A549 (cell line): ENCODE data around the gene GOLGA6C. TPM values are rescaled to one million over a fixed set of nuclear protein-coding genes. Genes with fewer than 3 reads are reported as not detected.

Experiments used
- ATAC-seq, 2 experiments: fragments of 200-7000 bp in 1 of 2; fragments of >200 bp in 1 of 2; cut with Nextera tagmentation in 1 of 2; cut with Tn5 transposase in 1 of 2; 3 replicates each; pipeline versions ENCODE4 v1.8.0 to v1.9.1; 2018 to 2020; ENCODE audit warnings: mild to moderate bottlenecking in 1 of 2, moderate library complexity in 1 of 2
- CTCF ChIA-PET: fragments of 300-600 bp; sonication (Branson Sonifier 250); formaldehyde crosslinking; extraction: SDS; loops from one replicate; lab custom pipeline; 2021; ENCODE audit warnings: antibody characterized with exemption, inconsistent platforms; lab: Yijun Ruan, JAX
- POLR2A ChIA-PET: fragments of 350-600 bp; formaldehyde crosslinking; extraction: SDS; loops from one replicate; lab custom pipeline; 2021; ENCODE audit warnings: antibody characterized with exemption, inconsistent platforms; lab: Yijun Ruan, JAX
- DNase-seq, 2 experiments: peaks; one replicate each; pipeline versions ENCODE4 v3.0.0 to v3.0.0-alpha.2; 2011 to 2016; ENCODE audit warnings: low read depth in 1 of 2, low spot score in 1 of 2
- FAIRE-seq: peaks from 2 replicates; lab custom pipeline; 2011; peaks lifted over from hg19 to GRCh38; lab: Jason Lieb, UNC
- H3K27ac ChIP-seq, 2 experiments: fragments of >200 bp; sonication (Bioruptor Twin); formaldehyde crosslinking; 3 replicates each; pipeline ENCODE4 v1.5.1; 2016 to 2017
- H3K4me1 ChIP-seq: fragments of >200 bp; sonication (Bioruptor Twin); formaldehyde crosslinking; 3 replicates; pipeline ENCODE4 v1.6.1; 2016
- H3K4me2 ChIP-seq: fragments of >200 bp; sonication (Bioruptor Twin); formaldehyde crosslinking; 3 replicates; pipeline ENCODE4 v1.6.1; 2016
- H3K4me3 ChIP-seq: fragments of >200 bp; sonication (Bioruptor Twin); formaldehyde crosslinking; 3 replicates; pipeline ENCODE4 v1.5.1; 2016
- H3K9me3 ChIP-seq: fragments of >200 bp; sonication (Bioruptor Twin); formaldehyde crosslinking; 3 replicates; pipeline ENCODE4 v1.6.1; 2016
- CEBPB ChIP-seq, 2 experiments: fragments of >200 bp in 1 of 2; sonication (Bioruptor Twin) in 1 of 2; formaldehyde crosslinking in 1 of 2; IDR thresholded peaks; 2 replicates each; pipeline ENCODE4 v1.6.1; 2012 to 2016
- CHD4 ChIP-seq: fragments of 200-600 bp; sonication (generic); IDR thresholded peaks from 2 replicates; pipeline ENCODE4 v1.6.1; 2016; ENCODE audit warnings: antibody characterized with exemption, mild to moderate bottlenecking, borderline replicate concordance
- HDAC2 ChIP-seq: fragments of 200-600 bp; sonication (generic); IDR thresholded peaks from 2 replicates; pipeline ENCODE4 v1.6.1; 2016
- HEYL ChIP-seq: fragments of 250-450 bp; sonication (Bioruptor Pico); IDR thresholded peaks from 2 replicates; pipeline ENCODE4 v1.8.0; 2021; ENCODE audit warnings: mild to moderate bottlenecking, moderate library complexity
- JUNB ChIP-seq: fragments of >200 bp; sonication (Bioruptor Twin); formaldehyde crosslinking; IDR thresholded peaks from 2 replicates; pipeline ENCODE4 v1.6.1; 2016
- MAFK ChIP-seq: fragments of 450-650 bp; IDR thresholded peaks from 2 replicates; pipeline ENCODE4 v1.6.1; 2014; ENCODE audit not compliant: partially characterized antibody
- NR3C1 ChIP-seq: fragments of >200 bp; sonication (Bioruptor Twin); formaldehyde crosslinking; IDR thresholded peaks from 3 replicates; pipeline ENCODE4 v1.6.1; 2017
- POLR2A ChIP-seq: IDR thresholded peaks from 2 replicates; pipeline ENCODE4 v1.6.1; 2012; ENCODE audit warnings: mild to moderate bottlenecking, low read length
- POLR2AphosphoS2 ChIP-seq: conservative IDR thresholded peaks from 2 replicates; pipeline ENCODE4 v1.6.1; 2012; ENCODE audit warnings: low read length, improper control_type of control experiment, inconsistent platforms
- RAD21 ChIP-seq, 2 experiments: fragments of >200 bp in 1 of 2; sonication (Bioruptor Twin) in 1 of 2; formaldehyde crosslinking in 1 of 2; IDR thresholded peaks in 1 of 2; conservative IDR thresholded peaks in 1 of 2; 2 replicates in 1 of 2; 3 replicates in 1 of 2; pipeline ENCODE4 v1.6.1; 2012 to 2018; ENCODE audit warnings: inconsistent platforms in 1 of 2
- RARB ChIP-seq: fragments of 250-450 bp; sonication (Bioruptor Pico); IDR thresholded peaks from 2 replicates; pipeline ENCODE4 v1.8.0; 2021; ENCODE audit warnings: mild to moderate bottlenecking, moderate library complexity
- RCOR1 ChIP-seq: fragments of 150-350 bp; IDR thresholded peaks from 2 replicates; pipeline ENCODE4 v1.6.1; 2014; ENCODE audit warnings: antibody characterized with exemption, low read length, low read depth
- RNF2 ChIP-seq: fragments of 200-600 bp; sonication (generic); IDR thresholded peaks from 2 replicates; pipeline ENCODE4 v1.6.1; 2016; ENCODE audit warnings: low read depth, mild to moderate bottlenecking, antibody characterized with exemption, moderate library complexity, borderline replicate concordance
- SMC3 ChIP-seq: fragments of >200 bp; sonication (Bioruptor Twin); formaldehyde crosslinking; IDR thresholded peaks from 3 replicates; pipeline ENCODE4 v1.6.1; 2018; ENCODE audit warnings: inconsistent platforms
- WGBS: methylation state at CpG from one replicate; pipeline ENCODE4 v1.1.6; 2017; ENCODE audit errors: missing lambda C conversion rate; 5-methylcytosine and 5-hydroxymethylcytosine counted together
- polyA plus RNA-seq, 4 experiments: library from polyadenylated mRNA; depleted of rRNA in 3 of 4; stranded (reverse); fragments of >200 nt; fragmentation: RNase III in 1 of 4; extraction: RNeasy Plus Mini Kit Qiagen cat#74134 plus additional on column Dnase treatment in 1 of 4; gene quantifications; 2 replicates in 3 of 4; 3 replicates in 1 of 4; pipeline ENCODE4 v1.2.3, GENCODE V29; 2011 to 2017
- TF ChIP-seq, protein P1 (sequence below): fragments of >200 bp; sonication (Bioruptor Twin); formaldehyde crosslinking; IDR thresholded peaks from 3 replicates; pipeline ENCODE4 v1.5.1; 2016
- TF ChIP-seq, protein P2 (sequence below): fragments of 200-600 bp; sonication (generic); IDR thresholded peaks from 2 replicates; pipeline ENCODE4 v1.6.1; 2016; ENCODE audit warnings: antibody characterized with exemption, mild to moderate bottlenecking, moderate library complexity
- TF ChIP-seq, protein P3 (sequence below): IDR thresholded peaks from 2 replicates; pipeline ENCODE4 v1.6.1; 2012
- TF ChIP-seq, protein P4 (sequence below): fragments of 250-450 bp; sonication (Bioruptor Pico); IDR thresholded peaks from 2 replicates; pipeline ENCODE4 v1.5.0; 2021; ENCODE audit warnings: mild to moderate bottlenecking, moderate library complexity, borderline replicate concordance
- TF ChIP-seq, protein P5 (sequence below): fragments of 150-350 bp; IDR thresholded peaks from 2 replicates; pipeline ENCODE4 v1.6.1; 2014; ENCODE audit warnings: low read depth, mild to moderate bottlenecking, low read length

GOLGA6C gene
- polyA plus RNA-seq, 2 of the 4 experiments (the other 2 are of a cell fraction), result not detected

DNA sequence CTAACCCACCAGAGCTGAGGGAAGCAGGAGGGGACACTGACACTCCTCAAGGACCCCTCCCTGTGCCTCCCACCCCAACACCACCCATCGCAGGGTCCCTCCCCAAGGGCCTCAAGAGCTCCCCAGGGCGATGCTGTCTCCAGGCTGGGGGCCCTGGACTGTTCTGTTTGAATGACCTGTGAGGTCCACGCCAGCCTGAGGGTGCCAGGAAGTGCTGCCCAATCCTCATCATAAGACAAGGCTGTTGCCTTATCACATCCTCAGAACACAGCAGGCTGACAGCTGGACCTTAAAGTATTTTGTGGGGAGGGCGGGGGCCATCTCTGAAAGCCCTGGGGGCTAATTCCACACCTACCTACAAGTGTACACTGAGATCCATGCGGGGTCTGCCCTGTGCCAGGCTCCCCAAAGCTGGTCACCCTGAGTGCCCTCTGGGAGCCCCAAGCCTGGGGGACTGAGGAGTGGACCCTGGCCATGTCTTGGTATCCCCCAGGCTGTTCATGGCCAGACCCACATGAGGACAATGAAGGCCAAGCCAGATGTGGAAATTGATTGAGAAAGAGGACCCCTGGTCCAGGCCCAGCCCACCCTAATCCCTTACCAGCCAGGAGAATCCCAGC is 23.8 kb upstream of the GOLGA6C start:
- Histone ChIP-seq H3K4me3 (no peak overlapping the region), H3K27ac (no peak overlapping the region), H3K4me1 (0 out of 3 replicates have a peak, but pooled peaks cover 4% of the 10 kb centered on the region), H3K9me3 (no peaks in the 10 kb centered on the region), H3K4me2 (no peak overlapping the region)
- FAIRE-seq, result no peak
- ChIA-PET CTCF (interaction anchor here (1.0 to 1.4 kb wide), 3 partner anchors 10 to 205 kb away, joined by 3 to 5 read pairs (median 4); no protein-coding TSS in a partner anchor), POLR2A (no interaction called here)
- TF ChIP-seq RARB (CRISPR knock-in tag) (no peak), RAD21 (conservative IDR thresholded peaks at IDR 0.05 in 1 of 2, IDR thresholded peaks at IDR 0.05 in 1 of 2) (no peak), CHD4 (no peak), HEYL (CRISPR knock-in tag) (no peak), POLR2A (no peak), CEBPB (IDR thresholded peaks at IDR 0.05) (no peak), RNF2 (no peak), NR3C1 (no peak), POLR2AphosphoS2 (no peak), HDAC2 (no peak), MAFK (no peak), RCOR1 (no peak), JUNB (no peak), SMC3 (no peak)
- TF ChIP-seq, protein P1, sequence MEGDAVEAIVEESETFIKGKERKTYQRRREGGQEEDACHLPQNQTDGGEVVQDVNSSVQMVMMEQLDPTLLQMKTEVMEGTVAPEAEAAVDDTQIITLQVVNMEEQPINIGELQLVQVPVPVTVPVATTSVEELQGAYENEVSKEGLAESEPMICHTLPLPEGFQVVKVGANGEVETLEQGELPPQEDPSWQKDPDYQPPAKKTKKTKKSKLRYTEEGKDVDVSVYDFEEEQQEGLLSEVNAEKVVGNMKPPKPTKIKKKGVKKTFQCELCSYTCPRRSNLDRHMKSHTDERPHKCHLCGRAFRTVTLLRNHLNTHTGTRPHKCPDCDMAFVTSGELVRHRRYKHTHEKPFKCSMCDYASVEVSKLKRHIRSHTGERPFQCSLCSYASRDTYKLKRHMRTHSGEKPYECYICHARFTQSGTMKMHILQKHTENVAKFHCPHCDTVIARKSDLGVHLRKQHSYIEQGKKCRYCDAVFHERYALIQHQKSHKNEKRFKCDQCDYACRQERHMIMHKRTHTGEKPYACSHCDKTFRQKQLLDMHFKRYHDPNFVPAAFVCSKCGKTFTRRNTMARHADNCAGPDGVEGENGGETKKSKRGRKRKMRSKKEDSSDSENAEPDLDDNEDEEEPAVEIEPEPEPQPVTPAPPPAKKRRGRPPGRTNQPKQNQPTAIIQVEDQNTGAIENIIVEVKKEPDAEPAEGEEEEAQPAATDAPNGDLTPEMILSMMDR, result no peak
- TF ChIP-seq, protein P2, sequence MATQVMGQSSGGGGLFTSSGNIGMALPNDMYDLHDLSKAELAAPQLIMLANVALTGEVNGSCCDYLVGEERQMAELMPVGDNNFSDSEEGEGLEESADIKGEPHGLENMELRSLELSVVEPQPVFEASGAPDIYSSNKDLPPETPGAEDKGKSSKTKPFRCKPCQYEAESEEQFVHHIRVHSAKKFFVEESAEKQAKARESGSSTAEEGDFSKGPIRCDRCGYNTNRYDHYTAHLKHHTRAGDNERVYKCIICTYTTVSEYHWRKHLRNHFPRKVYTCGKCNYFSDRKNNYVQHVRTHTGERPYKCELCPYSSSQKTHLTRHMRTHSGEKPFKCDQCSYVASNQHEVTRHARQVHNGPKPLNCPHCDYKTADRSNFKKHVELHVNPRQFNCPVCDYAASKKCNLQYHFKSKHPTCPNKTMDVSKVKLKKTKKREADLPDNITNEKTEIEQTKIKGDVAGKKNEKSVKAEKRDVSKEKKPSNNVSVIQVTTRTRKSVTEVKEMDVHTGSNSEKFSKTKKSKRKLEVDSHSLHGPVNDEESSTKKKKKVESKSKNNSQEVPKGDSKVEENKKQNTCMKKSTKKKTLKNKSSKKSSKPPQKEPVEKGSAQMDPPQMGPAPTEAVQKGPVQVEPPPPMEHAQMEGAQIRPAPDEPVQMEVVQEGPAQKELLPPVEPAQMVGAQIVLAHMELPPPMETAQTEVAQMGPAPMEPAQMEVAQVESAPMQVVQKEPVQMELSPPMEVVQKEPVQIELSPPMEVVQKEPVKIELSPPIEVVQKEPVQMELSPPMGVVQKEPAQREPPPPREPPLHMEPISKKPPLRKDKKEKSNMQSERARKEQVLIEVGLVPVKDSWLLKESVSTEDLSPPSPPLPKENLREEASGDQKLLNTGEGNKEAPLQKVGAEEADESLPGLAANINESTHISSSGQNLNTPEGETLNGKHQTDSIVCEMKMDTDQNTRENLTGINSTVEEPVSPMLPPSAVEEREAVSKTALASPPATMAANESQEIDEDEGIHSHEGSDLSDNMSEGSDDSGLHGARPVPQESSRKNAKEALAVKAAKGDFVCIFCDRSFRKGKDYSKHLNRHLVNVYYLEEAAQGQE, result no peak
- TF ChIP-seq, protein P3, sequence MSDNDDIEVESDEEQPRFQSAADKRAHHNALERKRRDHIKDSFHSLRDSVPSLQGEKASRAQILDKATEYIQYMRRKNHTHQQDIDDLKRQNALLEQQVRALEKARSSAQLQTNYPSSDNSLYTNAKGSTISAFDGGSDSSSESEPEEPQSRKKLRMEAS, result no peak
- TF ChIP-seq, protein P4, sequence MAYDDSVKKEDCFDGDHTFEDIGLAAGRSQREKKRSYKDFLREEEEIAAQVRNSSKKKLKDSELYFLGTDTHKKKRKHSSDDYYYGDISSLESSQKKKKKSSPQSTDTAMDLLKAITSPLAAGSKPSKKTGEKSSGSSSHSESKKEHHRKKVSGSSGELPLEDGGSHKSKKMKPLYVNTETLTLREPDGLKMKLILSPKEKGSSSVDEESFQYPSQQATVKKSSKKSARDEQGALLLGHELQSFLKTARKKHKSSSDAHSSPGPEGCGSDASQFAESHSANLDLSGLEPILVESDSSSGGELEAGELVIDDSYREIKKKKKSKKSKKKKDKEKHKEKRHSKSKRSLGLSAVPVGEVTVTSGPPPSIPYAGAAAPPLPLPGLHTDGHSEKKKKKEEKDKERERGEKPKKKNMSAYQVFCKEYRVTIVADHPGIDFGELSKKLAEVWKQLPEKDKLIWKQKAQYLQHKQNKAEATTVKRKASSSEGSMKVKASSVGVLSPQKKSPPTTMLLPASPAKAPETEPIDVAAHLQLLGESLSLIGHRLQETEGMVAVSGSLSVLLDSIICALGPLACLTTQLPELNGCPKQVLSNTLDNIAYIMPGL (CRISPR knock-in tag), result no peak
- TF ChIP-seq, protein P5, sequence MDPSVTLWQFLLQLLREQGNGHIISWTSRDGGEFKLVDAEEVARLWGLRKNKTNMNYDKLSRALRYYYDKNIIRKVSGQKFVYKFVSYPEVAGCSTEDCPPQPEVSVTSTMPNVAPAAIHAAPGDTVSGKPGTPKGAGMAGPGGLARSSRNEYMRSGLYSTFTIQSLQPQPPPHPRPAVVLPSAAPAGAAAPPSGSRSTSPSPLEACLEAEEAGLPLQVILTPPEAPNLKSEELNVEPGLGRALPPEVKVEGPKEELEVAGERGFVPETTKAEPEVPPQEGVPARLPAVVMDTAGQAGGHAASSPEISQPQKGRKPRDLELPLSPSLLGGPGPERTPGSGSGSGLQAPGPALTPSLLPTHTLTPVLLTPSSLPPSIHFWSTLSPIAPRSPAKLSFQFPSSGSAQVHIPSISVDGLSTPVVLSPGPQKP, result no peak
- no peak for DNase-seq
- WGBS, result 31% methylated on average over 5 of the region's 5 CpGs
- no peak for ATAC-seq
